Activated naive CD8-positive, alpha-beta T cell treated with anti-CD3 and anti-CD28 coated beads, Interleukin-2, amount 50 U/mL, for 24 hours (primary cell): ENCODE measurements around the gene TNFSF9.
A peak's percentile ranks its signal among the peaks of the same experiment; 100 is the strongest.
"Not testable (repeated sequence)": the region's sequence is repeated elsewhere in the genome, so short reads cannot be mapped to it uniquely, and the experiment has no call there.

ENCODE experiments used
- ATAC-seq: fragments of 150-1000 bp; cut with Tn5 transposase; one replicate; pipeline ENCODE4 v1.10.0; 2021
- DNase-seq: peaks from one replicate; pipeline ENCODE4 v3.0.0; 2021
- H3K27ac Mint-ChIP-seq: one replicate; pipeline ENCODE4 v1.8.0; 2021; ENCODE audit warnings: mild to moderate bottlenecking, mixed read lengths
- H3K27me3 Mint-ChIP-seq: one replicate; pipeline ENCODE4 v1.8.0; 2021; ENCODE audit warnings: mixed read lengths
- H3K36me3 Mint-ChIP-seq: one replicate; pipeline ENCODE4 v1.8.0; 2021; ENCODE audit warnings: low read depth, mixed read lengths
- H3K4me1 Mint-ChIP-seq: one replicate; pipeline ENCODE4 v1.8.0; 2021; ENCODE audit warnings: mixed read lengths
- H3K4me3 Mint-ChIP-seq: one replicate; pipeline ENCODE4 v1.8.0; 2021; ENCODE audit warnings: mild to moderate bottlenecking, moderate library complexity, mixed read lengths
- H3K9me3 Mint-ChIP-seq: one replicate; pipeline ENCODE4 v1.8.0; 2021; ENCODE audit warnings: mixed read lengths

Gene TNFSF9

GRCh38 chr19:6499052-6499790 is 31.6 kb upstream of the TNFSF9 start:
- no peaks in the 10 kb centered on the region for H3K36me3 Mint-ChIP-seq
- DNase-seq (no peak), ATAC-seq (no peak)
- H3K4me3 Mint-ChIP-seq = no peak overlapping the region
- H3K27me3 Mint-ChIP-seq = peaks cover 10% of the 10 kb centered on the region
- peaks cover 3% of the 10 kb centered on the region for H3K4me1 Mint-ChIP-seq
- H3K27ac Mint-ChIP-seq = no peak overlapping the region
- no peaks in the 10 kb centered on the region for H3K9me3 Mint-ChIP-seq

- peaks cover 10% of the 10 kb centered on the region for H3K27me3 Mint-ChIP-seq
- H3K4me3 Mint-ChIP-seq = peak overlapping the region; percentile 82
- DNase-seq = no peak
- H3K9me3 Mint-ChIP-seq = no peaks in the 10 kb centered on the region
- peaks cover 3% of the 10 kb centered on the region for H3K4me1 Mint-ChIP-seq
- peak overlapping the region; percentile 49 for H3K27ac Mint-ChIP-seq
- ATAC-seq = no peak
- no peaks in the 10 kb centered on the region for H3K36me3 Mint-ChIP-seq
These were observed 29.7 kb upstream of the TNFSF9 start for GRCh38 chr19:6500837-6501739.

GRCh38 chr19:6501740-6502648 is 28.8 kb upstream of the TNFSF9 start, which contains the start of gene TUBB4A:
Gene TUBB4A (minus strand): TSS chr19:6502309. CDS start chr19:6502212, 97 bp downstream.
- H3K27ac Mint-ChIP-seq = peak within 1 kb of the TSS; percentile 49
- DNase-seq (peak; percentile 64), ATAC-seq (peak; percentile 51)
- H3K27me3 Mint-ChIP-seq = peaks cover 10% of the 10 kb centered on the region
- H3K4me3 Mint-ChIP-seq = peak within 1 kb of the TSS; percentile 82
- peaks cover 3% of the 10 kb centered on the region for H3K4me1 Mint-ChIP-seq
- H3K9me3 Mint-ChIP-seq = no peaks in the 10 kb centered on the region
- no peaks in the 10 kb centered on the region for H3K36me3 Mint-ChIP-seq

- peaks cover 10% of the 10 kb centered on the region for H3K27me3 Mint-ChIP-seq
- peak overlapping the region; percentile 43 for H3K4me3 Mint-ChIP-seq
- DNase-seq (no peak), ATAC-seq (no peak)
- no peaks in the 10 kb centered on the region for H3K36me3 Mint-ChIP-seq
- no peak overlapping the region for H3K27ac Mint-ChIP-seq
- H3K9me3 Mint-ChIP-seq = no peaks in the 10 kb centered on the region
- H3K4me1 Mint-ChIP-seq = peaks cover 3% of the 10 kb centered on the region
These were observed 27.2 kb upstream of the TNFSF9 start for GRCh38 chr19:6503407-6504201.

GRCh38 chr19:6508028-6508771 is 22.6 kb upstream of the TNFSF9 start:
- H3K9me3 Mint-ChIP-seq, DNase-seq, H3K4me1 Mint-ChIP-seq, ATAC-seq, H3K4me3 Mint-ChIP-seq, H3K27me3 Mint-ChIP-seq, H3K27ac Mint-ChIP-seq, H3K36me3 Mint-ChIP-seq: not testable (repeated sequence)

- H3K4me1 Mint-ChIP-seq = no peaks in the 10 kb centered on the region
- H3K27me3 Mint-ChIP-seq = no peaks in the 10 kb centered on the region
- H3K27ac Mint-ChIP-seq = no peak overlapping the region
- H3K4me3 Mint-ChIP-seq = no peak overlapping the region
- ATAC-seq (no peak), DNase-seq (no peak)
- no peaks in the 10 kb centered on the region for H3K9me3 Mint-ChIP-seq
- no peaks in the 10 kb centered on the region for H3K36me3 Mint-ChIP-seq
These were observed 21.5 kb upstream of the TNFSF9 start for GRCh38 chr19:6509118-6509971.

GRCh38 chr19:6510618-6511017 is 20.2 kb upstream of the TNFSF9 start:
- ATAC-seq = no peak
- H3K36me3 Mint-ChIP-seq = no peaks in the 10 kb centered on the region
- H3K9me3 Mint-ChIP-seq = no peaks in the 10 kb centered on the region
- peaks cover 2% of the 10 kb centered on the region for H3K4me1 Mint-ChIP-seq
- no peak overlapping the region for H3K4me3 Mint-ChIP-seq
- H3K27me3 Mint-ChIP-seq = no peaks in the 10 kb centered on the region
- DNase-seq = no peak
- H3K27ac Mint-ChIP-seq = no peak overlapping the region

- Mint-ChIP-seq H3K27me3 (no peaks in the 10 kb centered on the region), H3K9me3 (no peaks in the 10 kb centered on the region), H3K36me3 (no peaks in the 10 kb centered on the region), H3K4me3 (no peak overlapping the region), H3K4me1 (peaks cover 30% of the 10 kb centered on the region), H3K27ac (no peak overlapping the region)
- DNase-seq (no peak), ATAC-seq (no peak)
These were observed 16.7 kb upstream of the TNFSF9 start for GRCh38 chr19:6514089-6514488.

- Mint-ChIP-seq H3K27me3 (peaks cover under 1% of the 10 kb centered on the region), H3K4me1 (peaks cover 39% of the 10 kb centered on the region), H3K27ac (no peak overlapping the region), H3K36me3 (no peaks in the 10 kb centered on the region), H3K9me3 (no peaks in the 10 kb centered on the region), H3K4me3 (no peak overlapping the region)
- no peak for ATAC-seq
- no peak for DNase-seq
These were observed 15.8 kb upstream of the TNFSF9 start for GRCh38 chr19:6514926-6515544.

GRCh38 chr19:6516018-6516658 is 14.7 kb upstream of the TNFSF9 start:
- Mint-ChIP-seq H3K36me3 (no peaks in the 10 kb centered on the region), H3K4me3 (peak overlapping the region; percentile 98), H3K9me3 (no peaks in the 10 kb centered on the region), H3K27ac (peak overlapping the region; percentile 76), H3K27me3 (peaks cover 2% of the 10 kb centered on the region), H3K4me1 (peaks cover 46% of the 10 kb centered on the region)
- DNase-seq (peak; percentile 81), ATAC-seq (peak; percentile 51)

GRCh38 chr19:6516659-6517291 is 14.1 kb upstream of the TNFSF9 start:
- DNase-seq = peak; percentile 98
- ATAC-seq = peak; percentile 86
- H3K4me3 Mint-ChIP-seq = peak overlapping the region; percentile 98
- H3K4me1 Mint-ChIP-seq = peaks cover 48% of the 10 kb centered on the region
- H3K36me3 Mint-ChIP-seq = no peaks in the 10 kb centered on the region
- peak overlapping the region; percentile 95 for H3K27ac Mint-ChIP-seq
- H3K9me3 Mint-ChIP-seq = no peaks in the 10 kb centered on the region
- H3K27me3 Mint-ChIP-seq = peaks cover 2% of the 10 kb centered on the region
